ENCODE measurements around the gene TENM3.

DNA sequence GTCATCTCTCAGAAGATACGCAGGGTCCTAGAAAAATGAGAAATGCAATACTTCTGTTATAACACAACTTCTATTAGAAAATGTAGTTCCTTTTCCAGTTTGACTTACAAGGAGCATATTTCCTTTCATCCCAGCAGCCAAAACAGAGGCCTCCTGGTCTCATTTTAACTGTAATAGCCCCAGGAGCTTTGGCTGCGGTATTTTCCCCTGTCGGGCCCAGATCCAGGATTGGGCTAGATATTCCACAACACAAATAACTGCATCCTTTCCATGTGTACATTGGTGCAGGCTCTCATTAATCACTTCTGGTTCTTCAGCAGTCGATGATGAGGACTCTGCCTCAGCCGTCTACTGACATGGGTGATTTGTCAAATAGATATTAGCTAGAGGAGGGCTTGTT lies 166.1 kb downstream of the TENM3 start:
- TF ChIP-seq CTCF (IDR thresholded peaks at IDR 0.05) (no peak), POLR2A (IDR thresholded peaks at IDR 0.05) (no peak)

Measured in esophagus squamous epithelium (tissue), 4 donors.